ENCODE measurements around the gene DACT1. TPM values are rescaled to one million over a fixed set of nuclear protein-coding genes. Genes with fewer than 3 reads are reported as not detected.

DACT1 gene
- total RNA-seq, 6 experiments from 2014 or later: 3.9 to 4.9 (median 4.5) TPM

- Mint-ChIP-seq H3K4me1 (ENCODE audit: low read depth) (peaks cover 52% of the 10 kb centered on the region), H3K27me3 (ENCODE audit: insufficient read depth) (peaks cover 5% of the 10 kb centered on the region; the same call in 1 of the 2 replicates)
Measured at GRCh38 chr14:58637040-58637390, 747 bp upstream of the DACT1 start.

GRCh38 chr14:58638231-58639197 lies 752 bp downstream of the DACT1 start:
- Mint-ChIP-seq H3K4me1 (ENCODE audit: low read depth) (peaks cover 51% of the 10 kb centered on the region), H3K36me3 (ENCODE audit: low read depth) (peaks cover 5% of the 10 kb centered on the region; the same call in 1 of the 2 replicates), H3K27ac (peak overlapping the region; percentile 47), H3K4me3 (peak overlapping the region; percentile 91), H3K27me3 (ENCODE audit: insufficient read depth) (peaks cover 5% of the 10 kb centered on the region; the same call in 1 of the 2 replicates), H3K9me3 (no peaks in the 10 kb centered on the region)
- peak; percentile 7 for DNase-seq
- no peak; the same call in none of the 2 replicates for TF ChIP-seq CTCF (IDR thresholded peaks at IDR 0.05)

More at GRCh38 chr14:58637040-58637390, 747 bp upstream of the DACT1 start:
- peak; percentile 75 for DNase-seq
- Mint-ChIP-seq H3K9me3 (no peaks in the 10 kb centered on the region), H3K36me3 (ENCODE audit: low read depth) (peaks cover 5% of the 10 kb centered on the region; the same call in 1 of the 2 replicates), H3K4me3 (peak overlapping the region; percentile 95), H3K27ac (peak overlapping the region; percentile 86)
- TF ChIP-seq CTCF (IDR thresholded peaks at IDR 0.05): no peak

- Mint-ChIP-seq H3K4me1 (ENCODE audit: low read depth) (peaks cover 44% of the 10 kb centered on the region), H3K9me3 (no peaks in the 10 kb centered on the region), H3K36me3 (ENCODE audit: low read depth) (peaks cover 5% of the 10 kb centered on the region; the same call in 1 of the 2 replicates), H3K4me3 (peak overlapping the region; percentile 91), H3K27me3 (ENCODE audit: insufficient read depth) (peaks cover 5% of the 10 kb centered on the region; the same call in 1 of the 2 replicates), H3K27ac (peak overlapping the region; percentile 47)
- no peak for DNase-seq
- no peak for TF ChIP-seq CTCF (IDR thresholded peaks at IDR 0.05)
Measured at GRCh38 chr14:58639198-58639565, 1.4 kb downstream of the DACT1 start.

DNA sequence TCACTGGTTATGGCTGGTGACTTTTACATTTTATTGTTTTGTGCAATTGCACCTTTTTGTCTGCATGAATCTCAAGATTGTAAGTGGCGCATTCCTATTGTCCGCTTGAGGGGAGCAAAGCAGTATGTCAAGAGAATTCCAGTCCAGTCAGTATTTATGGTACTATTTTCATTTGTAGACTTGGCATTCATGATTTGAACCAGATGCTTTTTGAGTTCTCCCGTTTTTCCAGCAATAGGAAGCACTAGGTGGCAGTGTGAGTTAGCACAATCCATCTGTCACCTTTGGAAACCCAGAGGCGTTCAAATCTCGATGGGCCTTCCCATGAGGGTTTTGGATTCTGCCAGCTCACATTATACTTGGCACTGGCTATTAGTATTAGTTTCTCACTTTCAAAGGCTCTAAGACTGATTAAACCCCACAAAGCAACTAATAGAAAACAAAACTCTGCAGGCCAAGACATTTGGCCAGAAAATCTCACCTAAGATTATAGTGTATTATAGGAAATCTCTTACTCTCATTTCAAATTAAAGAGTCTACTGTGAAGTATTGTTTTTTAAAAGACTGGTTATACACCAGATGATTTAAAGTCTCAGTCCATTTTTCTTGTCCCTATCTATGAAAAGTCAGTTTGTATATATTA lies 2.2 kb downstream of the DACT1 start:
- H3K9me3 Mint-ChIP-seq: no peaks in the 10 kb centered on the region
- H3K4me3 Mint-ChIP-seq: peak overlapping the region; percentile 91
- peak overlapping the region; percentile 47; the same call in 1 of the 2 replicates for H3K27ac Mint-ChIP-seq

More for the DNA sequence above, 2.2 kb downstream of the DACT1 start:
- TF ChIP-seq CTCF (IDR thresholded peaks at IDR 0.05): peak; percentile 85
- Mint-ChIP-seq H3K27me3 (ENCODE audit: insufficient read depth) (peaks cover 1% of the 10 kb centered on the region; the same call in 1 of the 2 replicates), H3K4me1 (ENCODE audit: low read depth) (peaks cover 36% of the 10 kb centered on the region), H3K36me3 (ENCODE audit: low read depth) (peaks cover 5% of the 10 kb centered on the region; the same call in 1 of the 2 replicates)
- DNase-seq: peak; percentile 84

All from HFFc6 (cell line).